ENCODE results near the gene MRPL10.

DNA sequence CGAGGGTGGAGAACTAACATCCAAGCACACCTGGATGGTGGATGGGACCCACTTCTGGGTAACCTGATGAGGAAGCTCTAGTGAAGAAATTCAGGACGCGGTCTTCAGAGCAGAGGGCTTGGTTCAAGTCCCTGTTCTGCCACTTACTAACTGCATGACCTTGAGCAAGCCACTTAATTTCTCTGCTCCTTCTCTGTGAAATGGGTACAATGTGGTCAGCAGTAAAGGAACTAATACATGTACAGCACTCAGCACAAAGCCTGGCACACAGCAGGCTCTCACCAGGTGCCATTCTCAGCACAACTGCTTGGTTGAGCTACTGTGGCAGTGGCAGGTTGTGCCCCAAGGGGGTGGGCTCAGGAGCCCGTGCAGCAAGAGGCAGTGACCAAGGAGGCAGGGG is 7.8 kb downstream of the MRPL10 start:
- TF ChIP-seq, protein P1, sequence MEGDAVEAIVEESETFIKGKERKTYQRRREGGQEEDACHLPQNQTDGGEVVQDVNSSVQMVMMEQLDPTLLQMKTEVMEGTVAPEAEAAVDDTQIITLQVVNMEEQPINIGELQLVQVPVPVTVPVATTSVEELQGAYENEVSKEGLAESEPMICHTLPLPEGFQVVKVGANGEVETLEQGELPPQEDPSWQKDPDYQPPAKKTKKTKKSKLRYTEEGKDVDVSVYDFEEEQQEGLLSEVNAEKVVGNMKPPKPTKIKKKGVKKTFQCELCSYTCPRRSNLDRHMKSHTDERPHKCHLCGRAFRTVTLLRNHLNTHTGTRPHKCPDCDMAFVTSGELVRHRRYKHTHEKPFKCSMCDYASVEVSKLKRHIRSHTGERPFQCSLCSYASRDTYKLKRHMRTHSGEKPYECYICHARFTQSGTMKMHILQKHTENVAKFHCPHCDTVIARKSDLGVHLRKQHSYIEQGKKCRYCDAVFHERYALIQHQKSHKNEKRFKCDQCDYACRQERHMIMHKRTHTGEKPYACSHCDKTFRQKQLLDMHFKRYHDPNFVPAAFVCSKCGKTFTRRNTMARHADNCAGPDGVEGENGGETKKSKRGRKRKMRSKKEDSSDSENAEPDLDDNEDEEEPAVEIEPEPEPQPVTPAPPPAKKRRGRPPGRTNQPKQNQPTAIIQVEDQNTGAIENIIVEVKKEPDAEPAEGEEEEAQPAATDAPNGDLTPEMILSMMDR (IDR thresholded peaks at IDR 0.05) = no peak
- no peak for TF ChIP-seq POLR2A (IDR thresholded peaks at IDR 0.05)
